Activated CD4-positive, alpha-beta T cell treated with anti-CD3 and anti-CD28 coated beads, Interleukin-2, Interleukin-6, amounts not matched to agents 100 ng/mL and 50 ng/mL, durations not matched to agents 16 hours and 8 hours (primary cell): ENCODE measurements around the gene TPTE.
"Not testable (repeated sequence)": the region's sequence is repeated elsewhere in the genome, so short reads cannot be mapped to it uniquely, and the experiment has no call there.

Experiments
- DNase-seq: peaks from one replicate; pipeline ENCODE4 v3.0.0-alpha.2; 2020

TPTE gene

GRCh38 chr21:10521091-10521598 lies at the start of gene TPTE:
TSS of gene TPTE (plus strand) at chr21:10521583. CDS start at chr21:10538724, 17,141 bp downstream.
- no peak for DNase-seq

GRCh38 chr21:10471999-10472398 lies 49.4 kb upstream of the TPTE start:
- not testable (repeated sequence) for DNase-seq

- DNase-seq: not testable (repeated sequence)
These were observed 43.6 kb upstream of the TPTE start for GRCh38 chr21:10477794-10478193.

GRCh38 chr21:10479875-10480274 lies 41.5 kb upstream of the TPTE start:
- not testable (repeated sequence) for DNase-seq

GRCh38 chr21:10484864-10485263 lies 36.5 kb upstream of the TPTE start:
- DNase-seq: not testable (repeated sequence)

GRCh38 chr21:10490453-10490852 lies 30.9 kb upstream of the TPTE start:
- not testable (repeated sequence) for DNase-seq

GRCh38 chr21:10511116-10511515 lies 10.3 kb upstream of the TPTE start:
- no peak for DNase-seq

GRCh38 chr21:10516889-10517288 lies 4.5 kb upstream of the TPTE start:
- not testable (repeated sequence) for DNase-seq

- not testable (repeated sequence) for DNase-seq
These were observed 3.5 kb upstream of the TPTE start for GRCh38 chr21:10517904-10518303.

GRCh38 chr21:10521835-10522500 lies 585 bp downstream of the TPTE start:
- not testable (repeated sequence) for DNase-seq

GRCh38 chr21:10539956-10540355 lies 18.6 kb downstream of the TPTE start:
- no peak for DNase-seq

- DNase-seq: not testable (repeated sequence)
These were observed 23.0 kb downstream of the TPTE start for GRCh38 chr21:10544376-10544775.

- not testable (repeated sequence) for DNase-seq
These were observed 26.5 kb downstream of the TPTE start for GRCh38 chr21:10547868-10548267.

GRCh38 chr21:10548331-10548954 lies 27.1 kb downstream of the TPTE start:
- not testable (repeated sequence) for DNase-seq

- not testable (repeated sequence) for DNase-seq
These were observed 49.4 kb downstream of the TPTE start for GRCh38 chr21:10570803-10571202.

- DNase-seq: not testable (repeated sequence)
These were observed 53.3 kb downstream of the TPTE start for GRCh38 chr21:10574531-10575310.

GRCh38 chr21:10575311-10575667 lies 53.9 kb downstream of the TPTE start:
- no peak for DNase-seq

GRCh38 chr21:10578910-10579309 lies 57.5 kb downstream of the TPTE start:
- DNase-seq: not testable (repeated sequence)

GRCh38 chr21:10589115-10589514 lies 67.7 kb downstream of the TPTE start:
- DNase-seq: not testable (repeated sequence)

- not testable (repeated sequence) for DNase-seq
These were observed 85.7 kb downstream of the TPTE start for GRCh38 chr21:10607074-10607473.

GRCh38 chr21:10614285-10614684 lies 92.9 kb downstream of the TPTE start:
- not testable (repeated sequence) for DNase-seq

GRCh38 chr21:10616061-10616460 lies 94.7 kb downstream of the TPTE start:
- not testable (repeated sequence) for DNase-seq

- DNase-seq: no peak
These were observed 95.2 kb downstream of the TPTE start for GRCh38 chr21:10616535-10616934.
